SHP77 treated with DMSO at 0.1 percent for 48 hours (cell line): ENCODE data around the gene ANKRD23.

Experiments
- DNase-seq: peaks from one replicate; lab custom pipeline; 2025; lab: John Stamatoyannopoulos, UW

ANKRD23 gene

GRCh38 chr2:96838345-96839292 lies 5.2 kb downstream of the ANKRD23 start:
- no peak for DNase-seq

GRCh38 chr2:96837575-96837974 lies 6.2 kb downstream of the ANKRD23 start:
- no peak for DNase-seq

GRCh38 chr2:96835830-96836229 lies 8.0 kb downstream of the ANKRD23 start:
- no peak for DNase-seq

GRCh38 chr2:96832754-96833507 lies 10.9 kb downstream of the ANKRD23 start:
- peak; percentile 87 for DNase-seq

GRCh38 chr2:96832408-96832753 lies 11.4 kb downstream of the ANKRD23 start:
- DNase-seq: no peak

- DNase-seq: no peak
These were observed 12.1 kb downstream of the ANKRD23 start for GRCh38 chr2:96831679-96832078.

GRCh38 chr2:96830044-96830562 lies 13.7 kb downstream of the ANKRD23 start:
- no peak for DNase-seq

GRCh38 chr2:96828874-96829273 lies 14.9 kb downstream of the ANKRD23 start:
- no peak for DNase-seq

GRCh38 chr2:96828436-96828835 lies 15.4 kb downstream of the ANKRD23 start:
- no peak for DNase-seq

GRCh38 chr2:96826546-96827278 lies 17.1 kb downstream of the ANKRD23 start:
- no peak for DNase-seq

GRCh38 chr2:96825057-96825456 lies 18.8 kb downstream of the ANKRD23 start:
- DNase-seq: no peak

- DNase-seq: no peak
These were observed 19.5 kb downstream of the ANKRD23 start for GRCh38 chr2:96824079-96824870.

GRCh38 chr2:96823198-96823597 lies 20.6 kb downstream of the ANKRD23 start:
- no peak for DNase-seq

GRCh38 chr2:96822786-96823185 lies 21.0 kb downstream of the ANKRD23 start:
- DNase-seq: no peak

GRCh38 chr2:96821113-96821675 lies 22.6 kb downstream of the ANKRD23 start:
- DNase-seq: no peak

- DNase-seq: no peak
These were observed 23.8 kb downstream of the ANKRD23 start for GRCh38 chr2:96819876-96820511.

GRCh38 chr2:96819128-96819875 lies 24.5 kb downstream of the ANKRD23 start:
- no peak for DNase-seq

GRCh38 chr2:96817882-96818281 lies 25.9 kb downstream of the ANKRD23 start:
- no peak for DNase-seq

- no peak for DNase-seq
These were observed 26.8 kb downstream of the ANKRD23 start for GRCh38 chr2:96816836-96817702.
